Esophagus squamous epithelium (tissue), 5 donors: ENCODE results near the gene ZNF454. TPM values are rescaled to one million over a fixed set of nuclear protein-coding genes. Genes with fewer than 3 reads are reported as not detected.

Experiments used
- DNase-seq: peaks from one replicate; lab custom pipeline; 2025; lab: John Stamatoyannopoulos, UW
- H3K27ac ChIP-seq, 4 donors: fragments of 200-600 bp; sonication (generic); one replicate each; pipeline ENCODE4 v1.5.1; 2016 to 2019; ENCODE audit warnings: mild to moderate bottlenecking in 1 of 4
- H3K27me3 ChIP-seq, 4 donors: fragments of 200-600 bp; sonication (generic); 1 replicate in 3 of 4; 2 replicates in 1 of 4; pipeline versions ENCODE4 v1.5.1 to v1.6.0; 2017 to 2021; ENCODE audit warnings: antibody characterized with exemption in 1 of 4
- H3K36me3 ChIP-seq, 3 donors: fragments of 200-600 bp; sonication (generic); one replicate each; pipeline ENCODE4 v1.5.1; 2016 to 2019
- H3K4me1 ChIP-seq, 3 donors: fragments of 200-600 bp; sonication (generic); one replicate each; pipeline ENCODE4 v1.5.1; 2017 to 2019
- H3K4me3 ChIP-seq, 4 donors: fragments of 200-600 bp; sonication (generic); 1 replicate in 3 of 4; 2 replicates in 1 of 4; pipeline ENCODE4 v1.5.1; 2016 to 2019; ENCODE audit warnings: mild to moderate bottlenecking in 2 of 4, moderate library complexity in 1 of 4
- H3K9me3 ChIP-seq, 3 donors: fragments of 200-600 bp; sonication (generic); one replicate each; pipeline ENCODE4 v1.5.1; 2016 to 2019
- CTCF ChIP-seq, 6 experiments: fragments of 450-650 bp in 4 of 6; fragments of 200-600 bp in 2 of 6; sonication (generic) in 2 of 6; IDR thresholded peaks; one replicate each; pipeline ENCODE4 v1.5.1; 2016 to 2019; ENCODE audit warnings: antibody characterized with exemption in 6 of 6, mild to moderate bottlenecking in 4 of 6, moderate library complexity in 4 of 6
- POLR2A ChIP-seq, 4 donors: fragments of 450-650 bp; IDR thresholded peaks; one replicate each; pipeline ENCODE4 v1.6.1; 2017; ENCODE audit warnings: antibody characterized with exemption in 4 of 4, mild to moderate bottlenecking in 4 of 4, moderate library complexity in 3 of 4
- WGBS, 2 donors: methylation state at CpG; one replicate each; pipeline ENCODE4 v1.1.5; 2018; 5-methylcytosine and 5-hydroxymethylcytosine counted together
- intact Hi-C: fragments of 100-400 bp; cut with DNase I; formaldehyde crosslinking; loops from one replicate; pipeline ENCODE4 v1.15.0; 2022
- total RNA-seq, 4 donors: library from RNA; depleted of rRNA; stranded (reverse); fragments of >200 nt; gene quantifications; one replicate each; pipeline ENCODE4 v1.1.0, GENCODE V29; 2016
- donor health status: DM: yes; HTN: yes; CAD: no.

The ZNF454 gene
- total RNA-seq, 4 donors from 2014 or later, result 0.40 to 1.5 (median 1.4) TPM; not detected in 1

- H3K9me3 ChIP-seq, result peaks cover 11 to 99% (median 97%) of the 10 kb centered on the region in 3 donors
Measured at GRCh38 chr5:178931846-178932760, 8.9 kb upstream of the ZNF454 start.

GRCh38 chr5:178941361-178941760 lies 363 bp downstream of the ZNF454 start:
- Histone ChIP-seq H3K27ac (peak overlapping the region in 3 of 4 donors; percentile 49 to 85 (median 81)), H3K4me3 (peak overlapping the region; percentile 29 to 74 (median 57)), H3K36me3 (peaks cover 0 to 13% (median 0%) of the 10 kb centered on the region in 3 donors), H3K9me3 (peaks cover 0 to 91% (median 33%) of the 10 kb centered on the region in 3 donors), H3K27me3 (peaks cover 0 to 13% (median 0%) of the 10 kb centered on the region in 4 donors), H3K4me1 (peaks cover 0 to 16% (median 4%) of the 10 kb centered on the region in 3 donors)
- intact Hi-C loops, result no loop called here
- no peak for TF ChIP-seq CTCF (IDR thresholded peaks at IDR 0.05)
- TF ChIP-seq POLR2A (IDR thresholded peaks at IDR 0.05), result no peak
- WGBS, 2 donors, result 9 to 28% methylated on average over 8 to 17 of the region's 23 CpGs
- DNase-seq, result no peak

More at GRCh38 chr5:178931846-178932760, 8.9 kb upstream of the ZNF454 start:
- H3K36me3 ChIP-seq, result peaks cover 0 to 59% (median 0%) of the 10 kb centered on the region in 3 donors
- intact Hi-C loops, result no loop called here
- H3K4me1 ChIP-seq, result no peaks in the 10 kb centered on the region
- H3K4me3 ChIP-seq, result no peak overlapping the region
- TF ChIP-seq POLR2A (IDR thresholded peaks at IDR 0.05), result no peak
- no peak for TF ChIP-seq CTCF (IDR thresholded peaks at IDR 0.05)
- 88 to 90% methylated on average over 11 of the region's 11 CpGs for WGBS, 2 donors
- no peak for DNase-seq
- H3K27me3 ChIP-seq, result no peaks in the 10 kb centered on the region
- H3K27ac ChIP-seq, result no peak overlapping the region

- no peak for DNase-seq
- TF ChIP-seq POLR2A (IDR thresholded peaks at IDR 0.05), result no peak
- TF ChIP-seq CTCF (IDR thresholded peaks at IDR 0.05), result no peak
- WGBS, 2 donors, result 91 to 94% methylated on average over 5 of the region's 5 CpGs
- peaks cover 0 to 48% (median 0%) of the 10 kb centered on the region in 3 donors for H3K36me3 ChIP-seq
- H3K27me3 ChIP-seq, result no peaks in the 10 kb centered on the region
- no peak overlapping the region for H3K27ac ChIP-seq
- H3K4me1 ChIP-seq, result no peaks in the 10 kb centered on the region
- H3K9me3 ChIP-seq, result peaks cover 0 to 100% (median 64%) of the 10 kb centered on the region in 3 donors
- intact Hi-C loops, result no loop called here
- H3K4me3 ChIP-seq, result no peak overlapping the region
Measured at GRCh38 chr5:178965465-178966055, 24.6 kb downstream of the ZNF454 start.

GRCh38 chr5:178981381-178981780 lies 40.4 kb downstream of the ZNF454 start:
- WGBS, 2 donors, result 60 to 97% methylated on average over 1 to 7 of the region's 15 CpGs
- no peak for DNase-seq
- Histone ChIP-seq H3K4me3 (no peak overlapping the region), H3K27ac (no peak overlapping the region), H3K9me3 (peaks cover 0 to 98% (median 53%) of the 10 kb centered on the region in 3 donors), H3K4me1 (no peaks in the 10 kb centered on the region), H3K27me3 (no peaks in the 10 kb centered on the region), H3K36me3 (peaks cover 0 to 10% (median 0%) of the 10 kb centered on the region in 3 donors)
- TF ChIP-seq POLR2A (IDR thresholded peaks at IDR 0.05) (no peak), CTCF (IDR thresholded peaks at IDR 0.05) (no peak)
- intact Hi-C loops, result no loop called here
